ENCODE measurements around the gene AKIRIN2.
"Not testable (repeated sequence)": the region's sequence is repeated elsewhere in the genome, so short reads cannot be mapped to it uniquely, and the experiment has no call there.

Gene AKIRIN2

GRCh38 chr6:87687296-87687695 lies 14.7 kb downstream of the AKIRIN2 start:
- no peak for DNase-seq

DNA sequence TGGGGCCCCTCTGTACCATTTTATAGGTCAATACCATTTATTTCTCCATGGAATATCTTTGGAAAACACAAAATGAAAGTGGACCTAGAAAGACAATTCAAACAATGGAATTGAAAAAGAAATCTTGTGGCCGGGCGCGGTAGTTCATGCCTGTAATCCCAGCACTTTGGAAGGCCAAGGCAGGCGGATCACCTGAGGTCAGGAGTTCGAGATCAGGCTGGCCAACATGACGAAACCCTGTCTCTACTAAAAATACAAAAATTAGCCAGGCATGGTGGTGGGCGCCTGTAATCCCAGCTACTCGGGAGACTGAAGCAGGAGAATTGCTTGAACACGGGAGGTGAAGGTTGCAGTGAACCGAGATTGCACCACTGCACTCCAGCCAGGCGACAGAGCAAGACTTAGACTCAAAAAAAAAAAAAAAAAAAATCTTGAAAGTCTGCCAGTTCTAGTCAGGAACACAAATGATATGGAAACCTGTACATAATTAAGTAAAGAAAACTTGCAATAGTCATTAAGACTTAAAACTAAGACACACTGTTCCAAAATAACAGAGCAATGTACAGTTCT lies 15.3 kb downstream of the AKIRIN2 start:
- not testable (repeated sequence) for DNase-seq

- DNase-seq: no peak
These were observed 17.0 kb downstream of the AKIRIN2 start for GRCh38 chr6:87684895-87685654.

GRCh38 chr6:87683890-87684289 lies 18.1 kb downstream of the AKIRIN2 start:
- DNase-seq: no peak

DNA sequence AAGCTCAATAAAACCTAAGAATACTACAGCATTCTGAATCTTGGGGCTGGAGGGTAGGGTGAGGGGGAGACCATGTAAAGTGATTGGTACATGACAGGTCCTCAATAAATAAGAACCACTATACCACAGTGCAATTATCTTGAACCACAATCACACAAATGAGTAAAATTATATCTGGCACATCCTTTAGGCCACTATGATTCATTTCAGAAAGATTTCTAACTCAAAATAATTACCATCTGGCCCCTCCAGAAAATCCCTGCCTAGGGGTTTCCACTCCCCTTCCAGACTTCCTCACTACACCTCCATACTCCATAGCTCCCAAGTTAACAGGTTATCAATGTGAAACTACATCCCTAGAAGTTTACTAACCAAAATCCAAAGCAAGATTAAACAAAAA lies 19.7 kb downstream of the AKIRIN2 start:
- no peak for DNase-seq

- peak; percentile 43 for DNase-seq
These were observed 26.9 kb downstream of the AKIRIN2 start for GRCh38 chr6:87675004-87675681.

DNA sequence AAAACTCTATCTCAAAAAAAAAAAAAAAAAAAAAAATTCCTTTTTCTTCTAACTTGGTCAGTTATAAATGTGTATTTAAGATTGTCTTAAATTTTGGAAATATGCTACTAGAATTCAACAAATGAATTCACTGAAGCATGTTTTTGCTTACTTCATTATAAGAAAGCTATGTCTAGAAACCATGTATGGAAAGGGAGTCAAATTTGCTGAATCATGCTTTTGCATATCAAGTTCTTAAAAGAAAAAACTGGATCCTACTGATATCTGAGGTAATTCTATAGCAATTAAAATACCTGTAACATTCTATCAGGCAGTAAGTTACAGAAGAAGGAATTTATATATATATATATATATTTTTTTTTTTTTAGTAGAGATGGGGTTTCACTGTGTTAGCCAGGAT lies 27.7 kb downstream of the AKIRIN2 start:
- DNase-seq: no peak

GRCh38 chr6:87673237-87673636 lies 28.8 kb downstream of the AKIRIN2 start:
- DNase-seq: no peak

DNA sequence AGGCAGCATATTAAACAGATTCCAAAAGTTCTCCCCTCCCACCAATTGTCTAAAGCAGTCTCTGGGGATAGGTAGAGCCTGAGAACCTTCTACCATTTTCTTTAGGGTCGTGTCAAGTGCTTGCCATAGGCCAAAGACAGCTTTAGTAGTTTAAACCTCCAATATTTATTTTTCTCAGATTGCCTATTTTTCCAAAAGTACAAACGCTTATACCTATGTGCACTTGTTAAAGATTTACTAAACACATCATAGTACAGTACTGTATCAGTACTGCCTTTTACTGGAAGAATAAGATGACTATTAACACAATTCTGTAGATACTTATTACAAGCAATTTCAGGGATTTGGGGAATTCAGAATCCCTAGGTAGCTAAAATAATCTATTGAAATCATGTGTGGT lies 29.4 kb downstream of the AKIRIN2 start:
- DNase-seq: no peak

GRCh38 chr6:87671555-87672029 lies 30.4 kb downstream of the AKIRIN2 start:
- DNase-seq: no peak

GRCh38 chr6:87670707-87671106 lies 31.3 kb downstream of the AKIRIN2 start:
- no peak for DNase-seq

DNA sequence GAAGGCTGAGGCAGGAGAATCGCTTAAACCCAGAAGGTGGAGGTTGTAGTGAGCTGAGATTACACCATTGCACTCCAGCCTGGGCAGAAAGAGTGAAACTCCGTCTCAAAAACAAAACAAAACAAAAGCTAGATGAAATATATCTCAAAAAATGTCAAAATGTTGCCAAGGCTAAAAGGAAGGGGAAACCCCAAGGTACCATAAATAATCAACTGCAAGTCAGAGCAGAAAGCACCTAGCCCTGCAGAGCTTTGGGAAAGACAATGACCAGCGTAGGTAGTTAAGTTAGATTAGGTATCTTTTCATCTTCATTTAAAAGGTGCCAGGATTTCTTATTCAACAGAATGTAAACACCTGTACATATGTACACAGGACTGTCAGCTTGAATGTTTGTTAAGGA lies 33.0 kb downstream of the AKIRIN2 start:
- DNase-seq: peak; percentile 48

DNA sequence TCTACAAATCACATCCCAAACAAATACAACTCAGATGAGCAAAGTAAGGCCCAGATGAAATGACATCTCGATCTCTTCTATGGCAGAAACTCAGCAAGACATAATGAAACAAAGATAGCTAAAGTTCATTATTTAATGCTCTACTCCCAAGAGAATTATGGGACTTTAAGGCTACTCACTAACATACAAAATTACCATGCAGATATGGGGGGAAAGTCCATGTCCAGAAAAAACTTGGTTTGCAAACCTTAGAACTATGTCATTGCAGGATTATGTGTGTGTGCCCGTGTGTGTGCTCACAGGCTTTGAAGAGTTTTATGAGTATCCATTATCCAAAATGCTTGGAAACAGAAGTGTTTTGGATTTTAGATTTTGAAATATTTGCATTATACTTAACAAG lies 34.0 kb downstream of the AKIRIN2 start:
- no peak for DNase-seq

GRCh38 chr6:87667032-87667431 lies 35.0 kb downstream of the AKIRIN2 start:
- no peak for DNase-seq

DNA sequence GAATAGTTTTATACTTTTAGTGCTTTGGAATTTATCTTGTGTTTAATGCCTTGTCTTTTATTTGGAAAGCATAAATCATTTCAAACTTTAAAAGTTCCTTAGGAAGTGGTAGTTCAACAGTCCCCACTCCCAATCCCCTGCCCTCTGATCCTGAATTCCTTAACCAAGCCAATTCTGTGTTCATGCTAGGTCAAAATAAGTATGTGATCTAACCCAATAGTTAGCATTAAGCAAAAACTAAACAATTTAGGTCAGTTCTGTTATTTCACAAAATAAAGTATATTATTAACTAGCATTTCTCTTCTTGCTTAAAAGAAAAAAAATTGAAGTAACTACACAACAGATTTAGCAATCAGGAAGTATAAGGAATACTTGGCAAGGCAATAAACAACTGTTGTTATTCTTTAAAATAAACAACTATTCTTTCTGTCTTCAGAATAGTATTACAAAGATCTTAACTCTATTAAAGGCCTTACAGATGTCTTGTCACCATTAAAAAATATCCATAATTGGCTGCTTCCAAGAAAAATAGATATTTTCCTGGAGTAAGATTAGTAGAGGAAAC lies 37.0 kb downstream of the AKIRIN2 start:
- no peak for DNase-seq

DNA sequence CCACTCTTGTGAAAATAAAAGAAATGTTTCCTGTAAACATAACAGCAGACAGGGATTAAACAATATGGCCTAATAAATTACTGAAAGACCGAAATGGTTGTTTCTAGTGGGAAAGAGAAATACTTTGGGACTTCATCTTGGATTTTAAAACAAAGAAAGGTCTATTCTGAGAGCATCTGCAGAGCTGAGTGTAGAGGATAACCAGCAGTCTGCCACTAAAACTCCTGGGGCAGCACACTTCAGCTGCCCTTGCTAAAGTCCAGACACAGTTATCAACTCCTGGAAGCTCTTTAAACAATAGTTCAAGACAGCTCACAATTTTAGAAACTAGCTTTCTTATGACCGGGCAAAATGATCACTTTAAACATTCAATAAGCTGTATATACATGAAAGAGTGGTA lies 38.6 kb downstream of the AKIRIN2 start:
- no peak for DNase-seq

- no peak for DNase-seq
These were observed 40.5 kb downstream of the AKIRIN2 start for GRCh38 chr6:87661503-87661902.

DNA sequence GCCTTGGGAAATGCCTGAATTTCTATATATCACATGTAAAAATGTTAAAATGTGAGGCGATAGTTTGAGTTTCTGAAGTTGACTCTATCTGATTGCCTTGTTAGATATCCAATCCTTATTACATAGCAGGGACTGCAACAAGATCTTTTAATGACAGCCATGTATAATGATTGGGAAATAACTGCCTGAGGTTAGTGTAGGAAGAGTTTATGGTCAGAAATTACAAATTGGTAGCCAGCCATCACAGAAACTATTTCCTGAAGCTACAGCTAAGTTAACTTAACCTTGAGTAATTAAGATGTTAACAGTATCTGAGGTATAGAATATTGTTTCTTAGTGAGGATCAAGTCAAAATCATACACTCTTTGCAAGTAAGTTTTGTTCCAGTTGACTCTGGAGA lies 41.0 kb downstream of the AKIRIN2 start:
- DNase-seq: no peak

GRCh38 chr6:87660226-87660911 lies 41.7 kb downstream of the AKIRIN2 start:
- no peak for DNase-seq

GRCh38 chr6:87658516-87658915 lies 43.5 kb downstream of the AKIRIN2 start:
- DNase-seq: no peak

DNA sequence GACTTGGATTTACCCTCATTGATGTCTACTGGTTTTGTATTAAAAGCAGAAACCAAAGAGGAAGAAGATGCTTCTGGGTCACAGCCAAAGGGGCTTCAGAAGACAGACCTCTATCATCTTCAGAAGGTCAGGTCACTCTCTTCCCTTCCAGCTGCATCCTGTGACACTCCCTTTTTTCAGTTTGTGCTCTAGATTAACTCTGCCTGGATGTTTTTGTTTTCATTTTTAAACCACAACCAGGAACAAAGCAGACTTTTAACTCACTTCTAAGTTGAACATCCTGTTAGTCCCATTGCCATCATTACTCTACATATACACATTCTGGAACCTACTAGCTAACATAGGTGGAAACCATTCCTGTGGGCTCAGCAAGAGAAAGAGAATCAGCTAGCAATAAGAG lies 45.2 kb downstream of the AKIRIN2 start:
- no peak for DNase-seq

DNA sequence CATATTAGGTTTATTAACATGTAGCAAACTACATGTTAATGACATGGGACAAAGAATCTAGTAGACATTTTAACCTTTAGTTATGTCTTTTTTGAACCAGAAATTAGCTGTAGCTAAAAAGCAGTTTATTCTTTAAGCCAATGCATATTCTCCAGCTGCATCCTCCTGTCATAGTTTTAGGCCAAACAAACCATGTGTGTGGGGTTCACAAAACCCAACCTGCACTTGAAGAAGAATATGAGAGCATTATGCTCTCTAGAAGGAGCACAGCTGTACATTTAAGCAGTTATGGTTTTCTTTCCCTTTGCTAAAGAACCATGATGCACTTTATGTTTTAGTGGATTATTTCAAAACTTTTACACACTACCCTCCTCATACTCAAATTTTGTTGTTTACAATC lies 46.2 kb downstream of the AKIRIN2 start:
- no peak for DNase-seq

DNA sequence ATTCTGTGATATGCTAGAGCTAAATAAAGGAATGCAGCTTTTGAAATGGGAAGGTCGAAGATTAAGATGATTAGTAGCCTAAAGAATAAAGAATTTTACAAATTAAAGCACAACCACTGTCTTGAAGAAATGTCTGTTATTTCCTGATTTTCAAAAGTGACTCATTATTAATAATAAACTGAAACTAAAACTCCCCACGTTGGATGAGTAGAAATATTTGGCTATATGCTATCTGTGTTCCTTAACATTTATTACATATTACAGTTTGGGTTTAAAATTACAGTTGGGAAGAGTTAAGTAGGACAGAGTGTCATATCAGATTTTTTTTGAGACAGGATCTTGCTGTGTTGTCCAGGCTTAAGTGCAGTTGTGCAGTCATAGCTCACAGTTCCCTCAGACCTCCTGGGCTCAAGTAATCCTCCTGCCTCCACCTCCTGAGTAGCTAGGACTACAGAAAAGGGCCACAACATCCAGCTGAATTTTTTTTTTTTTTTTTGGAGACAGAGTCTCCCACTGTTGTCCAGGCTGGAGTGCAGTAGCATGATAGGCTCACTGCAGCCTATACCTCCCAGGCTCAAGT lies 47.1 kb downstream of the AKIRIN2 start:
- DNase-seq: no peak
